Measurements from ENCODE around the gene COL1A2.

COL1A2 gene

GRCh38 chr7:94434042-94434441 is 39.3 kb downstream of the COL1A2 start:
- no peak for DNase-seq (ENCODE audit: low read depth)

- DNase-seq (ENCODE audit: low read depth), result no peak
Measured at GRCh38 chr7:94436018-94436604, 41.4 kb downstream of the COL1A2 start.

DNA sequence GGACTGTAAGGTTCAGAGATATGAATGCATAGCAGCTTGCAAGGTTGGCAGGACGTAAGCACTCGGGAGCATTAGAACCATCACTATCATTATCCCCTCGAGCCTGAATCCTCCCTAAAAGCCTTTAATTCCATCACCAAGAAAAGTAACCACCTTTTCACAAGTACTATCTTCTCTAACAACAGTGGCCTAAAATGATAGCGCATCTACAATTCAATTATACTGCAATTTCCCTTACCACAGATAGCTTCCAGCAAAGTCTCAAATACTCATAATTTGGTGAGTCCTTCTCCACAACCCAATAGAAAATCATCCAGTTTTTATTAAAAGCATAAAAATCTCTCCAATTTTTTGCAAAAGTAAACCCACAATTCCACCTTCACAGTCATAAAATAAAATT is 42.0 kb downstream of the COL1A2 start:
- DNase-seq (ENCODE audit: low read depth), result no peak

DNA sequence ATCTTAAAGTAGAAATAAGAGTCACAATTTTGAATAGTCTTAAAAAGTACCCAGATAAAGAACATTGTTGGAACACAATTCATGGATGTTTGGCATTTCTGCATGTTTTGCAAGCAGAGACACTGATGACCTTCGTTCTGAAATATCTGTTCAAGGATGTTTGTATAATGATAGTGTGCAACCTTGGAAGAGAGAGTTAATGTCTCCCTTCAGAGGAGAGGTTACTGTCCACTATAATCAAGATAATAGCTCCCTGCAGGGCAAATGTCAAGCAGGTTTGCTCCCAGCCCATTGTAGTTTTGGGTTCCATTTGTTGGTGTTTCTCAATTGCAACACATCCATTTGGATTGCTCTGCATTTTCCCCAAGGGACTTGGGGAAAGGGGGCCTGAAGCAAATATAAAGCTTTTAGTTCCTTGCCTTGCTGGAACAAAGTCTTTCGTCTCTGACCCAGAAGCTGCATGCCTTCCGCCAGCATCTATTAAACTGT is 45.2 kb downstream of the COL1A2 start:
- no peak for DNase-seq (ENCODE audit: low read depth)

GRCh38 chr7:94440451-94441039 is 45.9 kb downstream of the COL1A2 start:
- DNase-seq (ENCODE audit: low read depth), result no peak

DNA sequence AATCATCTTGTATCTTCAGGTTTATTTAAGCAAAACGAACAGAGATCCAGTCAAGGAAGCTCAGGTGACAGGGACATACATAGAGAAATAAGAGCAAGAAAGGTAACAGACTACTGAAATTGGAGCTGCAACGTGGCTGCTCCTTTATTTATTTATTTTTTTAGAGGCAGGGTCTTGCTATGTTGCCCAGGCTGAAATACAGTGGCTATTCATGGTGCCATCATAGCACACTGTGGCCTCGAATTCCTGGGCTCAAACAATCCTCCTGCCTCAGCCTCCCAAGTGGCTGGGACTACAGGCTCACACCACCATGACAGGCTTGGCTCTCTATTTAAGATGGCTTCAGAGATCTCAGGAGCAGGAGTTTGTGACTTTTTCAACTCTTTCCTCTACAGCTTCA is 46.4 kb downstream of the COL1A2 start:
- no peak for DNase-seq (ENCODE audit: low read depth)

- no peak for DNase-seq (ENCODE audit: low read depth)
Measured at GRCh38 chr7:94442639-94443038, 47.9 kb downstream of the COL1A2 start.

DNA sequence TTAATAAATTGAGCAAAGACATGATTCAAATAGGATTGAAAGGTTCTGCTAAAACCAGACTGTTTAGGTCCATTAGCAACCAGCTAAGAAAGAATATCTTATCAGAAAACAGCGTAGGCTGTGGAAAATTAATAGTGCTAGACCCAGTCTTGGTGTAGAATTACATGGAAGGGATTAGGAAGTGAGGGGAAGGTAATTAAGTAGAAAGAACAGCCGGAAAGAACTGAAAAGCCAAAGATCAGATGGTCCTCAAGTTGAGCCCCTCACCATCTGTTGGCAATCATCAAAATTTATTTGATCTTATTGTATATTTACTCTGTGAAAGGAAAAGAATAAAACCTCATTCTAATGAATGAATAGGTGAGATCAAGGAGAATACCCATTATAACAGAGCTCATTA is 50.1 kb downstream of the COL1A2 start:
- no peak for DNase-seq (ENCODE audit: low read depth)

- DNase-seq (ENCODE audit: low read depth), result no peak
Measured at GRCh38 chr7:94445696-94446194, 51.0 kb downstream of the COL1A2 start.

DNA sequence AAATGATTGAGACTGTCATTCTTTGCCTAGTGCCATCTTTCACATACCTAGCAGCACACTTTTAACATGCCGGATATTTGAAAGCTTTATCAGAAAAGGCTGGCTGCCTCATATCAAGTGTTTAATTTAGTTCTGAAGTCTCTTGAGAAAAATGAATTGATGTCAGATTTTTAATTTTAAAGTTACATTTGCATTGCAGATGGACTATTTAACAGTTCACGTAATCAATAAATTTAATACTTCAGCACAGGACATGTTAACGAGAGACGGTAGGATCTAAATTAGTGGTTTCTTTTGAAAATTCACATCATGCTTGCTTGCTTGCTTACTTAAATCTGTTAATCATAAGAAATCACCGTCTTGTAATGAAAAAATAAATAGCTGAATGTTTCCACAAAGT is 51.6 kb downstream of the COL1A2 start:
- DNase-seq (ENCODE audit: low read depth), result no peak

DNA sequence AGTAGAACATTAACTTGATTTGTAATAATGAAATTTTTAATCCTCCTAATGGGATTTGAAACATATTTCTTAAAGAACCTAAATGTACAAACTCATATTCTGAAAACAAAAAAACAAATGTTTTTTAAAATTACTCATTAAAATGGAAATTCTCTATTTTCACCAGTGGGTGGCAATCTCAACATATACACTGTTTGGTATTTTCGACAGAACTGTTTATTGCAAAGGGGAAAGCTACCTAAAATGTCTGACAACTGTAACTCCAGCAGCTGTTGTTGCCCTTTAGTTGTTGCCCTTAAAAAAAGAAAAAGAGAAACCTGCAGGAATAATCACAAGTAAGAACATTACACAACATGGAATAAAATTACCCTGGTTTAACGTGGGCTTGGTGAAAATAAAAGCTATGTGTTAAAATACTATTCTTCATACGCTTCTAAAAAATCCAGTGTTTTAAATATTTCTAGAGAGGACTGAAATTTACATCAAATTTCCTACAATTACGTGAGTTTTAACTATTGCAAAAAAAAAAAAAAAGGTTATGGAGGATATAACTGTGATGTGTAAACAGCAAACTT is 54.5 kb downstream of the COL1A2 start:
- no peak for DNase-seq (ENCODE audit: low read depth)

DNA sequence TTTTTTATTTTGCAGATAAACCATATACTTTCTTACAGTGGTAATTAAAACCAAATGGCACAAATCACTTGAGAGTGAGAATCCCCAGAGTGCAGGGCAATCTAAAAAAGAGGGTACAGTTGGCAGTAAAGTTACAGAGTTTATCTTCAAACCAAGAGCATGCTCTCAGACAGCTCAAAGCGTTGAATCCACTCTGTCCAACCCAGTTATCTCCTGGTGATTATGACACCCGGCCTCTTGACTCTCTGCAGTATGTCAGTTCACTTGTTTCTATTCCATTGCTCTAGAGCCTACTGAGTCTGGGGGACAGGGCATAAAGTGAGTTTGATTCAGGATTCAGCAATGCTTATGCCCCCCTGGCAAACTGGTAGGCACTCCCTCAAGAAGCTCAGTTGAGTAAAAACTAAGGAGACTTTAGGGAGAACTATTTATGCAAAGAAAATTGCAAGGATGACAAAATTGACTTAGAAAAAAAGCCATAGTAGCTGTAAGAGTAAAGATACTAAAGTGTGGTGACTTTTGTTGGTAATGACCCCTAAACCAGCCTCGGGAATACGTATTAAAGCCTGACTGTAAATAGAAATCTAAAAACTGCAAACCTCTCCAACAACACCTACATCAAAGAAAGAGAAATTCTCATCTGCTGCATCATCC is 55.5 kb downstream of the COL1A2 start:
- DNase-seq (ENCODE audit: low read depth), result no peak

DNA sequence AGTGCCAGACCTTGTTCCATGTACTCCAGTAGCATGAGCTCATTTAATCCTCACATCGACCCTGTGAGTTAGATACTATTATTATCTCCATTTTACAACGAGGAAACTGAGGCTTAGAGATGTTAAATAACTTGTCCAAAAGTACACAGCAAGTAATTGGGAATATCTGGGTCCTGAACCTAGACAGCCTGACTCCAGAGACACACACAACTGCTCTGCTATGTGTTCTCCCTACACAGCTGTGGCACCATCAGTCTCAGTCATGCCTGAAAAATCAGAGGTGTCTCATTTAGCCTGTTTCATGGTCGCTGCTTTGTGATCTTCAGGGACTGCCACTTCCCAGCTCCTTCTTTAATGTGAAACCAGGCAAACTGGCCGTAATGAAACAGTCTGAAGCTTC is 56.5 kb downstream of the COL1A2 start:
- DNase-seq (ENCODE audit: low read depth), result no peak

- DNase-seq (ENCODE audit: low read depth), result no peak
Measured at GRCh38 chr7:94452239-94452638, 57.5 kb downstream of the COL1A2 start.

DNA sequence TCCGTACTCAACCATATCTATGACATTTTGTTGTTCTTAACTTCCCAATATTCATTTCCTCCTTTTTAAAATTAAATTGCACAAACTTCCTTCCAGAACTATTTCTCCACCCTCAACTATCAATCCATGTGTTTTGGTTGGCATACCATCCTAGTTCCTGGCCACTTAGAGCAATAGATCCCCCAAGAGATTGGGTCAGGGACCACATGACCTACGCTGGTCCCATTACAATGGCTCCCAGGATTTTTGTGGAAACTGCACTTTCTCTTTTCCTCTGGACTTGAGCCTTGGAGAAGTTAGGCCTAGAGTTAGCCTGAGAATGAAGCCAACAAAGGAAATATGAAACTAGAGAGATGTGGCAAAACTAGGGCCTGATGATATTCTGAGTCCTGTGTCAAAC is 59.2 kb downstream of the COL1A2 start:
- no peak for DNase-seq (ENCODE audit: low read depth)

DNA sequence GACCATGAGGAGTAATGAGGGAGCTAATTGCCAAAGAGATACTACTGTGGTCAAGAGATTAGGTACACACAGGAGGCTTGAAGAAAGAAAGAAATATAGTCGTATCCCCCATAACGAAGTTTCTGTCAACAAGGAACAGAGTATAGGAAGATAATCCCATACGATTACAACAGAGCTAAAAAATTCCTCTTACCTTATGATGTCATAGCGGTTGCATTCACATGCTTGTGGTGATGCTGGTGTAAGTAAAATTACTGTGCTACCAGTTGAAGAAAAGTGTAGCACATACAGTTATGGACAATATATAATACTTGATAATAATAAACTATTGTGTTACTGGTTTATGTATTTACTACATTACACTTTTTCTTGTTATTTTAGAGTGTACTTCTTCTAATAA is 63.3 kb downstream of the COL1A2 start:
- no peak for DNase-seq (ENCODE audit: low read depth)

GRCh38 chr7:94466516-94466915 is 71.8 kb downstream of the COL1A2 start:
- DNase-seq (ENCODE audit: low read depth), result no peak

DNA sequence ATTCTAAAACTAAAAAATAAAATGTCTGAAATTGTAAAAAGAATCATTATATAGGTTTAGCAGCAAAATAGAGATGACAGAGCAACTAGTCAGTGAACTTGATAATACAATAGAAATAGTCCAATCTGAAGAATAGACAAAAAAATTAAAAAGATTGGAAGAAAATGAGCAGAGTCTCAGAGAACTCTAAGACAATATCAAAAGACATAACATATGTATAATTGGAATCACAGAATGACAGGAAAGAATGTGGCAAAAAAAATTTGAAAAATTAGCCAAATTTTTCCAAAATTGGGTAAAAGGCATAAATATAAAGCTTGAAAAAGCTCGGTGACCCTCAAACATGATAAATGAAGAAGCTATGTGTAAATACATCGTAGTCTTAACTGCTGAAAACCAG is 76.9 kb downstream of the COL1A2 start:
- DNase-seq (ENCODE audit: low read depth), result no peak

DNA sequence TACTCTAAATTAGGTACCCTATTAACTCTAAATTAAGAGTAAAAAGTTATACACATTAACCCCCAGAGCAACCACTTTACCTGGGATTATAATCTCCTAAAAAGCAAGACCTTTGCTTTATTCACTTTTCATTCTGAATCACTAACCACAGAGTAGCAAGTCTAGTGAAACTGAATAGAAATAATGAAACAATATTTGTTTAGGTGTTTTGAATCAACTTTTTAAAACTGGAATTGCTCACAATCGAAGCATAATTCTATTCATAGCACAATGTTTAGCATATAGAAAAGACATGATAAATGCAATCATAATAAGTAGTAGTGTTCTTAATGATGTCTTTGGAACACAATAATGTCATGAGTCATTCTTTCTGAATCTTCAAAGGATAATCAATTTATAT is 77.9 kb downstream of the COL1A2 start:
- no peak for DNase-seq (ENCODE audit: low read depth)

DNA sequence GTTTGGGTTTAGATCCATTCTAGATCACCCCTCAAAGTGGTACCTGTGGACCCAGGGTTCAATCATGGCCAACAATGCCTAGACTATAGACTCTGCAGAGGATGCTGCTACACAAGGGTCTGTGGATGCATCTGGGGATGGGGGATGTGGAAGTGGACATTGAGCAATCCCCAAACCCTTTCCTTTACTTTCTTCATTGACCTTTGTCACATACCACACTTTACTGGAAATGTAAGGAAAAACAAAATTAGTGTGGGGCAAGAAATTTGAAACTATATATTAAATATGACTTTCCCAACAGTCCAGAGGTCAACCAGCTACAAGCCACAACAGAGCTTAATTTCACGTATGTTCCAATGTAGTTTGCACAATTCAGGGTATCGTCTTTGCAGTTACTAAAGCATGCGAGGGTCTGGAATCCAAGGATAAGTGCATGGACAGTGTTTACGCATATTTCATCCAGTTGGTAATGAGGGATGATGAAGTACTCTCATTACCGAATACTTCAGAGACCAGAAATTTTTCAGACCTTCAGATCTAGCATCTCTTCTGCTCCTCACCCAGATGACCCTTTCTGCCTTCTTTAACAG is 81.7 kb downstream of the COL1A2 start:
- no peak for DNase-seq (ENCODE audit: low read depth)

- DNase-seq (ENCODE audit: low read depth), result no peak
Measured at GRCh38 chr7:94477878-94478277, 83.2 kb downstream of the COL1A2 start.

GRCh38 chr7:94478648-94479214 is 84.0 kb downstream of the COL1A2 start:
- no peak for DNase-seq (ENCODE audit: low read depth)
